Neural cell (in vitro differentiated cells): ENCODE data around the gene CASKIN1. TPM values are rescaled to one million over a fixed set of nuclear protein-coding genes. Genes with fewer than 3 reads are reported as not detected.

Experiments
- H2AFZ ChIP-seq: fragments of 200-600, 300-800 bp; sonication (generic), shearing (Covaris generic); 2 replicates; pipeline ENCODE4 v1.6.0; 2014; ENCODE audit warnings: low read depth, mild to moderate bottlenecking, antibody characterized with exemption, low read length, moderate library complexity
- H3F3A ChIP-seq: fragments of 200-600 bp; shearing (Covaris generic); 2 replicates; pipeline ENCODE4 v1.6.1; 2016; ENCODE audit warnings: mild to moderate bottlenecking, moderate library complexity, mixed read lengths, antibody characterized with exemption, low read length; ENCODE audit not compliant: insufficient read depth, poor library complexity, severe bottlenecking
- H3K27ac ChIP-seq: fragments of 200-600, 300-800 bp; sonication (generic), shearing (Covaris generic); 2 replicates; pipeline ENCODE4 v1.5.1; 2014; ENCODE audit warnings: mild to moderate bottlenecking, low read length, moderate library complexity
- H3K27me3 ChIP-seq: fragments of 300-800, 200-600 bp; sonication (generic), shearing (Covaris generic); 2 replicates; pipeline ENCODE4 v1.6.0; 2014; ENCODE audit warnings: mild to moderate bottlenecking, low read depth, low read length, moderate library complexity; ENCODE audit not compliant: insufficient read depth
- H3K36me3 ChIP-seq: fragments of 300-800, 200-600 bp; sonication (generic), shearing (Covaris generic); 2 replicates; pipeline ENCODE4 v1.5.1; 2014; ENCODE audit warnings: mild to moderate bottlenecking, antibody characterized with exemption, low read length, moderate library complexity; ENCODE audit not compliant: insufficient read depth
- H3K4me2 ChIP-seq: fragments of 300-800, 200-600 bp; sonication (generic), shearing (Covaris generic); 2 replicates; pipeline ENCODE4 v1.6.0; 2014; ENCODE audit warnings: mild to moderate bottlenecking, low read length
- H3K4me3 ChIP-seq: fragments of 300-800, 200-600 bp; sonication (generic), shearing (Covaris generic); 2 replicates; pipeline ENCODE4 v1.5.1; 2014; ENCODE audit warnings: mild to moderate bottlenecking, low read length, moderate library complexity
- H3K79me2 ChIP-seq: fragments of 200-600 bp; shearing (Covaris generic); replicated peaks from 2 replicates; pipeline ENCODE4 v1.6.0; 2014; ENCODE audit warnings: mild to moderate bottlenecking, low read length, moderate library complexity; ENCODE audit not compliant: insufficient read depth
- H3K9ac ChIP-seq: fragments of 300-800, 200-600 bp; sonication (generic), shearing (Covaris generic); 2 replicates; pipeline ENCODE4 v1.6.1; 2016; ENCODE audit warnings: mild to moderate bottlenecking, low read length, mixed read lengths
- H3K9me2 ChIP-seq: fragments of 200-600 bp; shearing (Covaris generic); 2 replicates; pipeline ENCODE4 v1.6.1; 2016; ENCODE audit warnings: mild to moderate bottlenecking, low read length, mixed read lengths; ENCODE audit not compliant: insufficient read depth
- H3K9me3 ChIP-seq: fragments of 200-600, 300-800 bp; sonication (generic), shearing (Covaris generic); 2 replicates; pipeline ENCODE4 v1.6.1; 2016; ENCODE audit warnings: mild to moderate bottlenecking, mixed run types, low read length, moderate library complexity, mixed read lengths
- H4K20me1 ChIP-seq: fragments of 200-600 bp; shearing (Covaris generic); 2 replicates; pipeline ENCODE4 v1.6.1; 2016; ENCODE audit warnings: mild to moderate bottlenecking, mixed run types; ENCODE audit not compliant: insufficient read depth
- EP300 ChIP-seq: fragments of 450-650 bp; conservative IDR thresholded peaks from 2 replicates; pipeline ENCODE4 v1.6.1; 2014; ENCODE audit warnings: antibody characterized with exemption, mild to moderate bottlenecking, moderate library complexity; ENCODE audit not compliant: poor library complexity, severe bottlenecking
- EZH2 ChIP-seq: fragments of 200-600, 300-800 bp; shearing (Covaris generic), sonication (generic); IDR thresholded peaks from 2 replicates; pipeline ENCODE4 v1.6.1; 2014; ENCODE audit warnings: antibody characterized with exemption, low read length, borderline replicate concordance, mild to moderate bottlenecking; ENCODE audit not compliant: insufficient read depth, poor library complexity, severe bottlenecking
- MXI1 ChIP-seq: fragments of 450-650 bp; conservative IDR thresholded peaks from 2 replicates; pipeline ENCODE4 v1.6.1; 2014; ENCODE audit warnings: antibody characterized with exemption, mild to moderate bottlenecking; ENCODE audit not compliant: poor library complexity, severe bottlenecking
- POLR2AphosphoS5 ChIP-seq: IDR thresholded peaks from 2 replicates; pipeline ENCODE4 v1.6.1; 2012
- RAD21 ChIP-seq: fragments of 450-650 bp; conservative IDR thresholded peaks from 2 replicates; pipeline ENCODE4 v1.6.1; 2014; ENCODE audit warnings: antibody characterized with exemption, mild to moderate bottlenecking, moderate library complexity
- SMC3 ChIP-seq: fragments of 450-650 bp; conservative IDR thresholded peaks from 2 replicates; pipeline ENCODE4 v1.6.1; 2014; ENCODE audit warnings: antibody characterized with exemption, mild to moderate bottlenecking, moderate library complexity; ENCODE audit not compliant: poor library complexity
- TAF1 ChIP-seq: IDR thresholded peaks from 2 replicates; pipeline ENCODE4 v1.6.1; 2012; ENCODE audit warnings: low read depth
- polyA plus RNA-seq: library from polyadenylated mRNA; depleted of rRNA; stranded (reverse); fragments of >200 nt; gene quantifications from 2 replicates; pipeline ENCODE4 v1.2.3, GENCODE V29; 2014
- TF ChIP-seq, protein P1 (sequence below): fragments of 450-650 bp; IDR thresholded peaks from 2 replicates; pipeline ENCODE4 v1.5.1; 2014; ENCODE audit warnings: antibody characterized with exemption, mild to moderate bottlenecking, moderate library complexity; ENCODE audit not compliant: poor library complexity, severe bottlenecking
- TF ChIP-seq, protein P2 (sequence below): IDR thresholded peaks from 2 replicates; pipeline ENCODE4 v1.6.1; 2012; ENCODE audit warnings: borderline replicate concordance

Gene CASKIN1
- polyA plus RNA-seq, 1 donor from 2014 or later = 10.3 TPM

DNA sequence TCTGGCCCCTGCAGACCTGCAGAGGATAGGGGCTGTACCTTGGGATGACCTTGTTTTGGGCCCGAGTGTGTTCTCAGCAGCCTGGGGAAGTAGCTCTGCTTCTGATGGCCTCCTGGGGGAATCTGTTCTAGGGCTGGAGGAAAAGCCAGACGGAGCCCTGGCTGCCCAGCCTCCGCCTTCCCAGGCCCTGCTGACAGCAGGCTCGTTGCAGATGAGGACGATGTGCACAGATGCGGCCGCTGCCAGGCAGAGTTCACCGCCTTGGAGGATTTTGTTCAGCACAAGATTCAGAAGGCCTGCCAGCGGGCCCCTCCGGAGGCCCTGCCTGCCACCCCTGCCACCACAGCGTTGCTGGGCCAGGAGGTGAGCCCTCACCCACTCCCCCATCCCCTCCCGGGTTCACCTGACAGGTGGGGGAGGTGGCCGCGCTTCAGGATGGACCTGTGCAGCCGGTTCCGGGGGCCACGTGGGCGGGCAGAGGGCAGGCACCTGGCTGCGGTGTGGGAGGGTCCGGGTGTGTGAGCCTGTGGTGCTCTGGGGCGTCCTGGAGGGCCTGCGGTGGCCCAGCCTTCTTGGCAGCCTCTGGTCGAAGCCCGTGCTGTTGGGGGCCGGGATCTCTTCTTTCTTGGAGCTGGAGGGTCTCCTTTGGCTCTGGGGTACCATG is 31.9 kb upstream of the CASKIN1 start:
- no peak overlapping the region for H3K9ac ChIP-seq
- no peak overlapping the region for H2AFZ ChIP-seq
- H3K4me2 ChIP-seq = no peak overlapping the region
- no peaks in the 10 kb centered on the region for H3K27me3 ChIP-seq
- H3K79me2 ChIP-seq = peaks cover 26% of the 10 kb centered on the region
- H3K36me3 ChIP-seq = no peaks in the 10 kb centered on the region
- H3K27ac ChIP-seq = no peak overlapping the region
- no peak overlapping the region for H3K4me3 ChIP-seq
- no peaks in the 10 kb centered on the region for H3K9me2 ChIP-seq
- TF ChIP-seq TAF1 (no peak), MXI1 (no peak), SMC3 (no peak), EZH2 (no peak), POLR2AphosphoS5 (no peak), EP300 (no peak), RAD21 (no peak)
- TF ChIP-seq, protein P1, sequence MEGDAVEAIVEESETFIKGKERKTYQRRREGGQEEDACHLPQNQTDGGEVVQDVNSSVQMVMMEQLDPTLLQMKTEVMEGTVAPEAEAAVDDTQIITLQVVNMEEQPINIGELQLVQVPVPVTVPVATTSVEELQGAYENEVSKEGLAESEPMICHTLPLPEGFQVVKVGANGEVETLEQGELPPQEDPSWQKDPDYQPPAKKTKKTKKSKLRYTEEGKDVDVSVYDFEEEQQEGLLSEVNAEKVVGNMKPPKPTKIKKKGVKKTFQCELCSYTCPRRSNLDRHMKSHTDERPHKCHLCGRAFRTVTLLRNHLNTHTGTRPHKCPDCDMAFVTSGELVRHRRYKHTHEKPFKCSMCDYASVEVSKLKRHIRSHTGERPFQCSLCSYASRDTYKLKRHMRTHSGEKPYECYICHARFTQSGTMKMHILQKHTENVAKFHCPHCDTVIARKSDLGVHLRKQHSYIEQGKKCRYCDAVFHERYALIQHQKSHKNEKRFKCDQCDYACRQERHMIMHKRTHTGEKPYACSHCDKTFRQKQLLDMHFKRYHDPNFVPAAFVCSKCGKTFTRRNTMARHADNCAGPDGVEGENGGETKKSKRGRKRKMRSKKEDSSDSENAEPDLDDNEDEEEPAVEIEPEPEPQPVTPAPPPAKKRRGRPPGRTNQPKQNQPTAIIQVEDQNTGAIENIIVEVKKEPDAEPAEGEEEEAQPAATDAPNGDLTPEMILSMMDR = no peak
- TF ChIP-seq, protein P2, sequence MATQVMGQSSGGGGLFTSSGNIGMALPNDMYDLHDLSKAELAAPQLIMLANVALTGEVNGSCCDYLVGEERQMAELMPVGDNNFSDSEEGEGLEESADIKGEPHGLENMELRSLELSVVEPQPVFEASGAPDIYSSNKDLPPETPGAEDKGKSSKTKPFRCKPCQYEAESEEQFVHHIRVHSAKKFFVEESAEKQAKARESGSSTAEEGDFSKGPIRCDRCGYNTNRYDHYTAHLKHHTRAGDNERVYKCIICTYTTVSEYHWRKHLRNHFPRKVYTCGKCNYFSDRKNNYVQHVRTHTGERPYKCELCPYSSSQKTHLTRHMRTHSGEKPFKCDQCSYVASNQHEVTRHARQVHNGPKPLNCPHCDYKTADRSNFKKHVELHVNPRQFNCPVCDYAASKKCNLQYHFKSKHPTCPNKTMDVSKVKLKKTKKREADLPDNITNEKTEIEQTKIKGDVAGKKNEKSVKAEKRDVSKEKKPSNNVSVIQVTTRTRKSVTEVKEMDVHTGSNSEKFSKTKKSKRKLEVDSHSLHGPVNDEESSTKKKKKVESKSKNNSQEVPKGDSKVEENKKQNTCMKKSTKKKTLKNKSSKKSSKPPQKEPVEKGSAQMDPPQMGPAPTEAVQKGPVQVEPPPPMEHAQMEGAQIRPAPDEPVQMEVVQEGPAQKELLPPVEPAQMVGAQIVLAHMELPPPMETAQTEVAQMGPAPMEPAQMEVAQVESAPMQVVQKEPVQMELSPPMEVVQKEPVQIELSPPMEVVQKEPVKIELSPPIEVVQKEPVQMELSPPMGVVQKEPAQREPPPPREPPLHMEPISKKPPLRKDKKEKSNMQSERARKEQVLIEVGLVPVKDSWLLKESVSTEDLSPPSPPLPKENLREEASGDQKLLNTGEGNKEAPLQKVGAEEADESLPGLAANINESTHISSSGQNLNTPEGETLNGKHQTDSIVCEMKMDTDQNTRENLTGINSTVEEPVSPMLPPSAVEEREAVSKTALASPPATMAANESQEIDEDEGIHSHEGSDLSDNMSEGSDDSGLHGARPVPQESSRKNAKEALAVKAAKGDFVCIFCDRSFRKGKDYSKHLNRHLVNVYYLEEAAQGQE = no peak
- no peaks in the 10 kb centered on the region for H3F3A ChIP-seq
- H4K20me1 ChIP-seq = no peaks in the 10 kb centered on the region
- H3K9me3 ChIP-seq = no peaks in the 10 kb centered on the region

DNA sequence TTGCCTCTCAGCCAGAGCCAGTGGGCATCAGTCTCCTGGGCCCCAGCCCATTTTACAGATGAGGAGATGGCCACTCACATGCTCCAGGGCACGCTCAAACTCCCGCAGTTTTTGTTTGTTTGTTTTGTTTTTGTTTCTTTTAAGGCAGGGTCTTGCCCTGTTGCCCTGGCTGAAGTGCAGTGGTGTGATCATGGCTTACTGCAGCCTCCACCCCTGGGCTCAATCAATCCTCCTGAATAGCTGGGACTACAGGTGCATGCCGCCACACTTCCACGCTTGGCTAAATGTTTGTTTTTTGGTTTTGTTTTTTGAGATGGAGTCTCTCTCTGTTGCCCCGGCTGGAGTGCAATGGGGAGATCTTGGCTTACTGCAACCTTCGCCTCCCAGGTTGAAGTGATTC is 30.5 kb upstream of the CASKIN1 start:
- no peaks in the 10 kb centered on the region for H3F3A ChIP-seq
- no peaks in the 10 kb centered on the region for H3K36me3 ChIP-seq
- H3K4me2 ChIP-seq = no peak overlapping the region
- no peaks in the 10 kb centered on the region for H4K20me1 ChIP-seq
- H2AFZ ChIP-seq = no peak overlapping the region
- H3K4me3 ChIP-seq = no peak overlapping the region
- no peak overlapping the region for H3K27ac ChIP-seq
- H3K9ac ChIP-seq = no peak overlapping the region
- TF ChIP-seq RAD21 (no peak), EZH2 (no peak), MXI1 (no peak), SMC3 (no peak)
- TF ChIP-seq, protein P2 = no peak
- TF ChIP-seq, protein P1 = no peak
- peaks cover 26% of the 10 kb centered on the region for H3K79me2 ChIP-seq
- no peaks in the 10 kb centered on the region for H3K9me3 ChIP-seq
- no peaks in the 10 kb centered on the region for H3K27me3 ChIP-seq
- no peaks in the 10 kb centered on the region for H3K9me2 ChIP-seq
